Lower leg skin (tissue), 3 donors: ENCODE results near the gene SV2C.

Experiments
- CTCF ChIP-seq, 3 donors: fragments of 450-650 bp; IDR thresholded peaks; one replicate each; pipeline ENCODE4 v1.5.1; 2016; ENCODE audit warnings: antibody characterized with exemption in 3 of 3, mild to moderate bottlenecking in 3 of 3, moderate library complexity in 2 of 3
- POLR2A ChIP-seq, 2 donors: fragments of 450-650 bp; IDR thresholded peaks; one replicate each; pipeline ENCODE4 v1.6.1; 2016 to 2017; ENCODE audit warnings: antibody characterized with exemption in 2 of 2, mild to moderate bottlenecking in 1 of 2, moderate library complexity in 1 of 2

GRCh38 chr5:76113103-76113502 is 29.9 kb downstream of the SV2C start:
- no peak for TF ChIP-seq CTCF (IDR thresholded peaks at IDR 0.05)
- no peak for TF ChIP-seq POLR2A (IDR thresholded peaks at IDR 0.05)
